T-helper 1 cell treated with Interleukin-12 subunit alpha and Interleukin-12 subunit beta and Interleukin-4 antibody, amounts not matched to agents 30 μg/mL and 1 μg/mL, for 36 hours (primary cell): ENCODE measurements around the gene ARHGEF39.

Source experiments
- H3K27ac Mint-ChIP-seq: one replicate; pipeline ENCODE4 v1.8.0; 2021; ENCODE audit warnings: mild to moderate bottlenecking, mixed read lengths
- H3K27me3 Mint-ChIP-seq: one replicate; pipeline ENCODE4 v1.8.0; 2021; ENCODE audit warnings: low read depth, mixed read lengths
- H3K36me3 Mint-ChIP-seq: one replicate; pipeline ENCODE4 v1.8.0; 2021; ENCODE audit warnings: low read depth, mixed read lengths
- H3K4me1 Mint-ChIP-seq: one replicate; pipeline ENCODE4 v1.8.0; 2021; ENCODE audit warnings: low read depth, mixed read lengths
- H3K4me3 Mint-ChIP-seq: one replicate; pipeline ENCODE4 v1.8.0; 2021; ENCODE audit warnings: mild to moderate bottlenecking, moderate library complexity, mixed read lengths
- H3K9me3 Mint-ChIP-seq: one replicate; pipeline ENCODE4 v1.8.0; 2021; ENCODE audit warnings: mixed read lengths

Gene ARHGEF39

DNA sequence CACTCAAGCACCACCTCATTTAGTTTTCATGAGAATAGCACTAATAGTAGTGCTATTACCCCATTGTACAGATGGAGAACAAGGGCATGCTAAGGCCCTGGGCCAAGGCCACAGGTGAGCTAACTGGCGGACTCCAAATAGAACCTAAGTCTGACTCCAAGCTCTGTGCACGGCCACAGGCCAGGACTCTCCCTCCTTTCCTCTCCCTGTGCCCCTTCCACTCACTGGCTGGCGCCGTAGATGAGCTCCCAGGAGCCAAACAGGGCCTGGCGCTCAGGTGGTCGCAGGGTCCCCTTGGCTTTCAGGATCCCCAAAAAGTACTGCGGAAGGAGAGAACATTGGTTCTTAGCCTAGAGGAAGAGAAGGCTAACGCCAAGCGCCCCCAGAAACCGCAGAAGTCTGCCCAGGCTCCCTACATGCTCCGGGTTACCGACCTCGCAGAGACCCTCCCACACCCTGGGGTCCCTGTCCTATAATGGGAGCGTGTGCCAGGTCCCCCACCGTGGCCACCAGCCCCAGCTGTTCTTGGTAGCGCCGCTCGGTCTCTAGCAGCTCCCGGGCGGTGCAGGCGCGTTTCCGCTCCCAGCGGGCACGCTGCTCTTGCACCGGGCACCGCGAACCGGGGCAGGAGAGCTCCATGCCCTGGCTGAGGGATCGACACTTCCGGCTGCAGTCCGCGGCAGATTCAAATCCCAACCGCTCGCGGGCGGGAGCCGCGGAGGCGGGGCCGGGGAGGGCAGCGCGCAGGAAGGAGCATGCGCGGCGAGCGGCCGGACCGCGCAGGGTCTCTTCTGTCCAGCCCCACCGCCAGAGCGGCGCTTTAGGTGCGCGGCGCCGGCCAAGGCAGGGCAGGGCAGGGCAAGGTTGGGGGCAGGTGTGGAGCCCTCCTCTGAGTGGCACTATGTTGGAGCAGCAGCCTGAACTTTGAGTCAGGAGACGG lies at the start of gene ARHGEF39:
ARHGEF39 (minus strand) TSS at position 665 of the 940 bp plus-strand sequence; CDS start at position 639, 26 bp downstream.
- Mint-ChIP-seq H3K27me3 (no peaks in the 10 kb centered on the region), H3K27ac (peak within 1 kb of the TSS; percentile 72), H3K9me3 (peaks cover 4% of the 10 kb centered on the region), H3K4me3 (peak within 1 kb of the TSS; percentile 83), H3K36me3 (peaks cover 20% of the 10 kb centered on the region), H3K4me1 (peaks cover 49% of the 10 kb centered on the region)

DNA sequence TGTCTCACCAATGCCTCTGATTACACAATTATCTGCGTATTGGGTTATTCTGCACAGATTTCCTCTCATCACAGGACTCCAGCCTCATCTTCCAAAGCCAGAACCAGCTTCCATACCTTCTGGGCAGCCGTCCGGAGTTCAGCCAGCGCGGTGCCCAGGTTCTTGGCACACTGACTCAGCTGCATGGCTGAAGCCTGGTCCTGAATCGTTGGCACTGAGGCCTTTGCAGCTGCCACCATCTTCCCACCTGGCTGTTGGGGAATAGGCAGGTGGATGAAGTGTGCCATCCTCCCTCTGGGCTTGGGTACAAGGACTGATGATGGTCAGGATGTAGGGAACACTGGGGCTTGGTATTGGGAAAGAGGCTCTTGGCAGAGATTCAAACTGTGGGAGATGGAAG lies 49.1 kb upstream of the ARHGEF39 start:
- Mint-ChIP-seq H3K27me3 (no peaks in the 10 kb centered on the region), H3K4me3 (no peak overlapping the region), H3K9me3 (no peaks in the 10 kb centered on the region), H3K36me3 (peaks cover 66% of the 10 kb centered on the region), H3K4me1 (peaks cover 1% of the 10 kb centered on the region), H3K27ac (no peak overlapping the region)

DNA sequence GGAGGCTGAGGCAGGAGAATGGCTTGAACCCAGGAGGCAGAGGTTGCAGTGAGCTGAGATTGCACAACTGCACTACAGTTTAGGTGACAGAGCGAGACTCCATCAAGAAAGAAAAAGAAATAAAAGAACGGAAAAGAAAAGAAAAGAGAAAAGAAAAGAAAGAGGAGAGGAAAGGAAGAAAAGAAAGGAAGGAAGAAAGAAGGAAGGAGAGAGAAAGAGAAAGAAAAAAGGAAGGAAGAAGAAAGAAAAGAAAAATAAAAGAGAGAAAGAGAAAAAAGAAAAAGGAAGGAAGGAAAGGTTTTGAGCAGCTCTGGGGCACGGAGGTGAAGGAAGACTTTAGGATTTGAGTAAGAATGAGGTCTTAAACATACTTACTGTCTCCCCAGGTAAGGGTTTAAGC lies 48.6 kb upstream of the ARHGEF39 start:
- H3K4me1 Mint-ChIP-seq: peaks cover 1% of the 10 kb centered on the region
- peaks cover 68% of the 10 kb centered on the region for H3K36me3 Mint-ChIP-seq
- H3K4me3 Mint-ChIP-seq: no peak overlapping the region
- no peaks in the 10 kb centered on the region for H3K27me3 Mint-ChIP-seq
- no peaks in the 10 kb centered on the region for H3K9me3 Mint-ChIP-seq
- no peak overlapping the region for H3K27ac Mint-ChIP-seq

DNA sequence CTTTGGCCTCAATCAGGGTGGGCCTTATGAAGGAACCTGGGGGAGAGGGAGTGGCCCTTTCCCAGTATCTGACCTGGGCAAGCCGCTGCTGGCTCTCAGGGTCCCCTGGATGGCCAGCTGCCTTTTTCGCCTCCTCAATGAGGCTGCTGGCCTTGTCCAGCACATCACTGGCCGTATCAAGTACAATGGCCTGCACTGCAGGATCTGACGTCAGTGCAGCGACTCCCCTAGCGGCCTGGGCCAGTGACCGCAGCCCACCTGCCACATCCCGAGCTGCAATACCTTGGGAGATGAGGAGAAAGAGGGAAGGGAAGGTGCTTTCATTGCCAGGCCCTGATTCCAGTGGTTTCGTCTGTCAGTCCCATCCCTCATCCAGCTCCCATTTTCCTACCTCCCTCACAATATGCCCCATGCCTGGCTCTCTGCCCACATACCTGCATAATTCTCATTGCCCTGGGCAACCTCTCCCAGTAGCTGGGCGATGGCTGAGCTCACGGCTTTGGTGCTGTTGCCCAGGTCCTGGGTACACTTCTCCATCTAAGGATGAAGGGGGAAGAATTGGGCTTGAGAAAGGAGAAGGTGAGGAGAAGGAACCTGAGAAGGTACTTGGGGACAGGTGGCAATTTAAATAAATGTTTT lies 47.9 kb upstream of the ARHGEF39 start:
- H3K4me3 Mint-ChIP-seq: no peak overlapping the region
- no peaks in the 10 kb centered on the region for H3K27me3 Mint-ChIP-seq
- H3K9me3 Mint-ChIP-seq: no peaks in the 10 kb centered on the region
- H3K4me1 Mint-ChIP-seq: peaks cover 1% of the 10 kb centered on the region
- H3K27ac Mint-ChIP-seq: no peak overlapping the region
- H3K36me3 Mint-ChIP-seq: peaks cover 70% of the 10 kb centered on the region

DNA sequence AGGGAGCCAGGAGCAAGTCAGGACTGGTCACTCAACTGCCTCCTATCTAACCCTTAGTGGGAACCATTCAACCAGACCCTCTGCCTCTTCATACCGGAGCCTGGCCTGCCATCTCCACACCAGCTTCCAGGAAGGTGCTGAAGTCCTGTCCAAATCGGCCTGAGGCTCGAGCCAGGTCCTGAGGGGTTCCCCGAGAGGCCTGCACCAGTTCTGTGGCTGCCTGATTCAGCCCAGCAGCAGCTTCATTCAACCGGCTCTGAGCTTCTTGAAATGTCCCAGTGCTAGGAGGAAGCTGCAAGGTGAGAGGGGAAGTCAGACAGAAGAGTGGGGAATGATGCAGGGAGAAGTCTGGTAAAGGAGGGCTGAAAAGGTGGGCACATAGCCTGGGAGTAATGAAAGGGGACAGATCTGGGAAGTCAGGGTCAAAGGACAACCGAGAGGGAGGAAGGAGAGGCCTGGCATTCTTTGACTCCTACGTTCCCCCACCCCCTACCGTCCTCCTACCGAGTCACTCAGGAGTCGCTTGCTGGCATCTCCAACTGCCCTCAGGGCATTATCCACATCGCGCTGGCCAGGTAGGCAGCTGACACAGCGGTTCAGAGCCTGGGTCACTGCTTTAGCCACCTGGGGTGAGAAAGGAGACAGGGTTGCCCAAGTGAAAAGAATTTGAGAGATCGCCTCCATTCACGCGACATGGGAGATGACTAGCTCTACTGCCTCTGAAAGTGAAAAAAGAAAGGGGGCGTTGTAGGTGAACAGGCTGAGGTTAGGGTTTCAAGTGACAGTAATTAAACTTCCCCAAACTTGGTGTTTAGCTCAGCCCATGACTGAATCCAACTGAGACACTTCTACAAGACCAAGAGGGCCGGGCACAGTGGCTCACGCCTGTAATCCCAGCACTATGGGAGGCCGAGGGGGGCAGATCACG lies 46.8 kb upstream of the ARHGEF39 start:
- H3K4me3 Mint-ChIP-seq: no peak overlapping the region
- peaks cover 1% of the 10 kb centered on the region for H3K4me1 Mint-ChIP-seq
- H3K27ac Mint-ChIP-seq: no peak overlapping the region
- no peaks in the 10 kb centered on the region for H3K27me3 Mint-ChIP-seq
- H3K36me3 Mint-ChIP-seq: peaks cover 75% of the 10 kb centered on the region
- H3K9me3 Mint-ChIP-seq: no peaks in the 10 kb centered on the region

DNA sequence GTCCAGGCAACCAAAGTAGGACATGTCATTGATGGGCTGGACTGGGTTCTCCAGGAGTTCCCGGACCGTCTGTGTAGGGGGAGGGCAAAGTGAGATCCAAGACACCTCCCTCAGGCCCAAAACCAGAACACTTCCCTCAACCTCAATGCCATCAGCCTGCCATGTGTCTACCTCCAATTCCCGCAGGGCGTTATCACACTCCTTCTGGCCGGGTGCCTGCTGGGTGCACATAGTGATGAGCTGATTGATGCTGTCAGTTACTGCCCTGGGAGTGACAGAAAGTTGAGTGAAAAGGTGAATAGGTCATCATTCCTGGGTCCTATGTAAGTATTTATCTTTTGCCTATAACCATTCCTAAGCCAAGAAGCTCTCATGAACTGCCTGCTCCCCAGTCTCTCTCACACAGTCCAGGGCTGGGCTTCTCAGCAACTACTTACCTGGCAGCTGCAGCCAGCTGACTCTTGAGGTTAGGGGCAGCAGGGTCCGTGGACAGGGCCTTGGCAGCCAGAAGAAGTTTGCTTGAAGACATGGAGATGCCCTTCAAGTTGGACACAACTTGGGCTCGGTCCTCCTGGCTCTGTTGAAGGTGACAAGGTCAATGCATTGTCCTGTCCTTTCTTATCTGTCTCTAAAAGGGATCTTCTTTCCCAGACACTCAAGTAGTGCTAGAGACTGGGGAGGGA lies 46.0 kb upstream of the ARHGEF39 start:
- Mint-ChIP-seq H3K9me3 (no peaks in the 10 kb centered on the region), H3K4me3 (no peak overlapping the region), H3K27ac (no peak overlapping the region), H3K4me1 (peaks cover 1% of the 10 kb centered on the region), H3K36me3 (peaks cover 73% of the 10 kb centered on the region), H3K27me3 (no peaks in the 10 kb centered on the region)

DNA sequence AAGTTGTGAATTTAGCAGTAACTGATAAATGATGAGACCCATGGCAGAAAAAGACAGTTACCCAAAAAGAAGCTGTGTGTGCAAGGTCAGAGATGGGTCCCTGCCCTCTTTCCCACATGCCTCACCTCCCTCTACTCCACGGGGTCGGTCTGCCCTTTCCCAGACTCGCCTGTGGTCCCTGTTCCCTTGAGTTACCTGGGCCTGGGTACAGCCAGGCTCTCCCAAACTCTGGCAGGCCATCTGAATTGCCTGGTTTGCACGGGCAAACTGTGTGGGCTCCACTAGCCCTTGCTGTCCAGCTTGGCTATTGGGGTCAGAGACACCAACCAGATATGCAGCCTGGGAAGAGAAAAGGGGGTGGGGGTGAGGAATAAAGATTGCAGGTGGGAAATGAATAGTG lies 43.2 kb upstream of the ARHGEF39 start:
- H3K9me3 Mint-ChIP-seq: no peaks in the 10 kb centered on the region
- peaks cover 71% of the 10 kb centered on the region for H3K36me3 Mint-ChIP-seq
- H3K4me1 Mint-ChIP-seq: peaks cover 1% of the 10 kb centered on the region
- H3K27me3 Mint-ChIP-seq: no peaks in the 10 kb centered on the region
- H3K27ac Mint-ChIP-seq: no peak overlapping the region
- H3K4me3 Mint-ChIP-seq: no peak overlapping the region

GRCh38 chr9:35706951-35707350 lies 42.0 kb upstream of the ARHGEF39 start:
- Mint-ChIP-seq H3K4me3 (no peak overlapping the region), H3K27ac (no peak overlapping the region), H3K4me1 (peaks cover 1% of the 10 kb centered on the region), H3K27me3 (no peaks in the 10 kb centered on the region), H3K9me3 (no peaks in the 10 kb centered on the region), H3K36me3 (peaks cover 69% of the 10 kb centered on the region)

DNA sequence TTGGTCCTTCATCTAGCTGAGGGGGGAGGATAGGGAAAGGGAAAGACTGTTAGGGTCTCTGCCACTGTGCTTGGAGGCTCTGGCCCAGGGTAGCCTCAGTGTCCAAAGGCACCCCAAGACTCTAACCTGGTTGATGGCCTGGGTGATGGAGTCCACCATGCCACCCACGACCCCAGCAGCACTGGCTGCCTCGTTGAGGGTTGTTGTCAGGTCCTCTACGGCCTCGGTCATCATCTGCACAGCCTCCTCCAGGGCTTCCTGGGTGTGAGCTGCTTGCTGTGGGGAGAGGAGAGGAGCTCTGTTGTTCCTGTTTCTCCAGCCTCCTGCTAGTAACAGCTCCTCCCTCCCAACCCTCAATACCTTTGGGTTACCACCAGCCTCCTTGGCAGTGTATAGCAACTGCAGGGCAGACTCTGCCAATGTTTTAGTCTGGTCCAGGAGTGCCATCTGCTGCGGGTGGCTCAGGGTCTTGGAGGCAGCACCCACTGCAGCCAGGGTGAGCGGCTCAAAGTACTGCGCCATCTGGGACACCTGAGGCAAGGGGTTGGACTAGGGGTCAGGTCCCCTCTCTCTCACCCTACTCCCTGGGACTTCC lies 40.9 kb upstream of the ARHGEF39 start:
- H3K36me3 Mint-ChIP-seq: peaks cover 58% of the 10 kb centered on the region
- no peaks in the 10 kb centered on the region for H3K4me1 Mint-ChIP-seq
- H3K9me3 Mint-ChIP-seq: no peaks in the 10 kb centered on the region
- no peak overlapping the region for H3K4me3 Mint-ChIP-seq
- no peak overlapping the region for H3K27ac Mint-ChIP-seq
- H3K27me3 Mint-ChIP-seq: no peaks in the 10 kb centered on the region

- Mint-ChIP-seq H3K4me1 (no peaks in the 10 kb centered on the region), H3K27ac (no peak overlapping the region), H3K9me3 (no peaks in the 10 kb centered on the region), H3K36me3 (peaks cover 53% of the 10 kb centered on the region), H3K4me3 (no peak overlapping the region), H3K27me3 (no peaks in the 10 kb centered on the region)
Measured at GRCh38 chr9:35705372-35705771, 40.4 kb upstream of the ARHGEF39 start.

GRCh38 chr9:35703906-35704672 lies 39.1 kb upstream of the ARHGEF39 start:
- Mint-ChIP-seq H3K27ac (no peak overlapping the region), H3K27me3 (no peaks in the 10 kb centered on the region), H3K4me1 (no peaks in the 10 kb centered on the region), H3K9me3 (no peaks in the 10 kb centered on the region), H3K36me3 (peaks cover 47% of the 10 kb centered on the region), H3K4me3 (no peak overlapping the region)

DNA sequence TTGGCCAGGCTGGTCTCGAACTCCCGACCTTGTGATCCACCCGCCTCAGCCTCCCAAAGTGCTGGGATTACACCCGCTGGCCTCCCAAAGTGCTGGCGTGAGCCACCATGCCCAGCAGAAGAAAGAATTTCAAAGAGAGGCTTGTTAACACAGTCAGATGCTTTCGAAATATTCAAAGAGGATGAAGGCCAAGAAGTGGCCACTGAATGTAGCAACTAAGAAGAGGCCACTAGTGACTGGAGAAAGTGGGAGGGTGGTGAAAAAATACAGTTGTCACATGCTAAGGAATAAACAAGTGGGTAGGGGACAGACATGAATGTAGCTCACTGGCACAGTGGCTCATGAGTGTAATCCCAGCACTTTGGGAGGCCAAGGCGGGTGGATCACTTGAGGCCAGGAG lies 37.7 kb upstream of the ARHGEF39 start:
- no peaks in the 10 kb centered on the region for H3K4me1 Mint-ChIP-seq
- H3K27me3 Mint-ChIP-seq: no peaks in the 10 kb centered on the region
- H3K27ac Mint-ChIP-seq: no peak overlapping the region
- H3K9me3 Mint-ChIP-seq: no peaks in the 10 kb centered on the region
- peaks cover 43% of the 10 kb centered on the region for H3K36me3 Mint-ChIP-seq
- no peak overlapping the region for H3K4me3 Mint-ChIP-seq

- Mint-ChIP-seq H3K4me1 (peaks cover 2% of the 10 kb centered on the region), H3K27me3 (no peaks in the 10 kb centered on the region), H3K9me3 (no peaks in the 10 kb centered on the region), H3K4me3 (no peak overlapping the region), H3K36me3 (peaks cover 44% of the 10 kb centered on the region), H3K27ac (no peak overlapping the region)
Measured at GRCh38 chr9:35700942-35701341, 35.9 kb upstream of the ARHGEF39 start.
